Natural killer cell (primary cell): ENCODE data around the gene ADCY9. TPM values are rescaled to one million over a fixed set of nuclear protein-coding genes. Genes with fewer than 3 reads are reported as not detected.

Source experiments
- ATAC-seq, 3 donors: fragments of 150-1000 bp in 2 of 3; fragments of 200-7000 bp in 1 of 3; cut with Tn5 transposase; 1 replicate in 1 of 3; 2 replicates in 2 of 3; pipeline ENCODE4 v1.10.0; 2021; ENCODE audit warnings: mild to moderate bottlenecking in 2 of 3, moderate library complexity in 2 of 3
- DNase-seq, 2 donors: peaks; one replicate each; pipeline versions ENCODE4 v3.0.0 to v3.0.0-alpha.2; 2013 to 2021; ENCODE audit warnings: mixed read lengths in 1 of 2
- H3K27ac ChIP-seq: one replicate; pipeline ENCODE4 v1.5.1; 2013; ENCODE audit warnings: mild to moderate bottlenecking, low read length
- H3K27me3 ChIP-seq: one replicate; pipeline ENCODE4 v1.6.1; 2013; ENCODE audit warnings: low read length; ENCODE audit not compliant: control insufficient read depth, insufficient read depth
- H3K36me3 ChIP-seq: one replicate; pipeline ENCODE4 v1.6.1; 2013; ENCODE audit warnings: low read length; ENCODE audit not compliant: control insufficient read depth, insufficient read depth
- H3K4me1 ChIP-seq: one replicate; pipeline ENCODE4 v1.6.1; 2013; ENCODE audit warnings: low read length; ENCODE audit not compliant: control insufficient read depth, insufficient read depth
- H3K4me3 ChIP-seq: one replicate; pipeline ENCODE4 v1.5.1; 2013; ENCODE audit warnings: low read length
- H3K9me3 ChIP-seq: one replicate; pipeline ENCODE4 v1.6.1; 2013; ENCODE audit warnings: low read length; ENCODE audit not compliant: control insufficient read depth, insufficient read depth
- H3K27ac Mint-ChIP-seq, 2 donors: one replicate each; pipeline ENCODE4 v1.8.0; 2022; ENCODE audit warnings: mild to moderate bottlenecking in 2 of 2, mixed read lengths in 2 of 2, moderate library complexity in 1 of 2
- H3K27me3 Mint-ChIP-seq, 2 donors: one replicate each; pipeline ENCODE4 v1.8.0; 2022; ENCODE audit warnings: low read depth in 2 of 2, mixed read lengths in 2 of 2
- H3K36me3 Mint-ChIP-seq: one replicate; pipeline ENCODE4 v1.8.0; 2022; ENCODE audit warnings: mixed read lengths
- H3K4me1 Mint-ChIP-seq, 2 donors: one replicate each; pipeline ENCODE4 v1.8.0; 2022; ENCODE audit warnings: mixed read lengths in 2 of 2
- H3K4me3 Mint-ChIP-seq: one replicate; pipeline ENCODE4 v1.8.0; 2022; ENCODE audit warnings: mild to moderate bottlenecking, moderate library complexity, mixed read lengths
- H3K9me3 Mint-ChIP-seq, 2 donors: one replicate each; pipeline ENCODE4 v1.8.0; 2022; ENCODE audit warnings: mixed read lengths in 2 of 2
- CTCF ChIP-seq: fragments of 200-600 bp; IDR thresholded peaks from one replicate; pipeline ENCODE4 v1.8.0; 2022; ENCODE audit warnings: antibody characterized with exemption
- WGBS: methylation state at CpG from one replicate; pipeline ENCODE4 v1.1.7; 2013; ENCODE audit warnings: missing lambda C conversion rate; ENCODE audit not compliant: insufficient coverage; 5-methylcytosine and 5-hydroxymethylcytosine counted together
- intact Hi-C: fragments of 100-400 bp; cut with micrococcal nuclease; formaldehyde crosslinking; loops from one replicate; pipeline ENCODE4 v1.14.2; 2022
- total RNA-seq, 4 donors: library from RNA; stranded (reverse); fragments of 120-200 nt in 1 of 4; gene quantifications; one replicate each; pipeline versions ENCODE4 v1.2.3 to v1.2.4, GENCODE V29; 2013 to 2022

The ADCY9 gene
- total RNA-seq, 3 donors from 2014 or later (not counting 1 experiment from before 2014, with no cell fraction given), result 28.0 to 52.4 (median 38.3) TPM

- H3K4me1 ChIP-seq, result peaks cover 4% of the 10 kb centered on the region
- H3K36me3 Mint-ChIP-seq, result no peaks in the 10 kb centered on the region
- TF ChIP-seq CTCF, result no peak
- H3K4me1 Mint-ChIP-seq, result peaks cover 46 to 62% of the 10 kb centered on the region in 2 donors
- peaks cover 5% of the 10 kb centered on the region for H3K36me3 ChIP-seq
- 96% methylated on average over 5 of the region's 5 CpGs for WGBS
- DNase-seq (no peak), ATAC-seq (no peak)
- no peaks in the 10 kb centered on the region for H3K27me3 ChIP-seq
- no peaks in the 10 kb centered on the region for H3K9me3 ChIP-seq
- intact Hi-C loops, result no loop called here
- peak overlapping the region; percentile 45 for H3K4me3 Mint-ChIP-seq
- no peak overlapping the region for H3K4me3 ChIP-seq
- H3K27ac Mint-ChIP-seq, result peak overlapping the region in 1 of 2 donors; percentile 2
- no peaks in the 10 kb centered on the region for H3K27me3 Mint-ChIP-seq
- H3K9me3 Mint-ChIP-seq, result no peaks in the 10 kb centered on the region
- H3K27ac ChIP-seq, result no peak overlapping the region
Measured at GRCh38 chr16:4105848-4106247, 10.4 kb downstream of the ADCY9 start.

GRCh38 chr16:4103745-4104144 lies 12.5 kb downstream of the ADCY9 start:
- Mint-ChIP-seq H3K36me3 (no peaks in the 10 kb centered on the region), H3K4me3 (peak overlapping the region; percentile 6), H3K9me3 (no peaks in the 10 kb centered on the region), H3K4me1 (peaks cover 29 to 57% of the 10 kb centered on the region in 2 donors), H3K27me3 (no peaks in the 10 kb centered on the region), H3K27ac (no peak overlapping the region)
- no peaks in the 10 kb centered on the region for H3K9me3 ChIP-seq
- no peak for ATAC-seq
- WGBS, result 98% methylated on average over 15 of the region's 15 CpGs
- intact Hi-C loops, result no loop called here
- no peak for DNase-seq
- no peaks in the 10 kb centered on the region for H3K27me3 ChIP-seq
- peaks cover 5% of the 10 kb centered on the region for H3K36me3 ChIP-seq
- no peak overlapping the region for H3K4me3 ChIP-seq
- H3K4me1 ChIP-seq, result no peaks in the 10 kb centered on the region
- H3K27ac ChIP-seq, result no peak overlapping the region
- TF ChIP-seq CTCF, result no peak

- Histone ChIP-seq H3K9me3 (no peaks in the 10 kb centered on the region), H3K27me3 (no peaks in the 10 kb centered on the region), H3K4me3 (no peak overlapping the region), H3K36me3 (peaks cover 5% of the 10 kb centered on the region), H3K4me1 (peaks cover 4% of the 10 kb centered on the region), H3K27ac (no peak overlapping the region)
- H3K27me3 Mint-ChIP-seq, result no peaks in the 10 kb centered on the region
- DNase-seq (no peak), ATAC-seq (no peak)
- peaks cover 29 to 46% of the 10 kb centered on the region in 2 donors for H3K4me1 Mint-ChIP-seq
- no peaks in the 10 kb centered on the region for H3K9me3 Mint-ChIP-seq
- no peaks in the 10 kb centered on the region for H3K36me3 Mint-ChIP-seq
- no peak overlapping the region for H3K4me3 Mint-ChIP-seq
- no peak overlapping the region for H3K27ac Mint-ChIP-seq
- no peak for TF ChIP-seq CTCF
- intact Hi-C loops, result no loop called here
- 94% methylated on average over 19 of the region's 20 CpGs for WGBS
Measured at GRCh38 chr16:4101421-4102219, 14.6 kb downstream of the ADCY9 start.
